HCT116 (cell line): ENCODE measurements around the gene SORBS1. TPM values are rescaled to one million over a fixed set of nuclear protein-coding genes. Genes with fewer than 3 reads are reported as not detected.

Source experiments
- ATAC-seq: fragments of 200-7000 bp; cut with Tn5 transposase; 2 replicates; pipeline ENCODE4 v1.9.1; 2020; ENCODE audit warnings: mild to moderate bottlenecking, moderate library complexity
- BruUV-seq: library from RNA; stranded (reverse); fragments of 400-500 nt; replicated peaks from 2 replicates; lab custom pipeline; 2021; lab: Mats Ljungman, UMichigan
- CTCF ChIA-PET: fragments of 300-600 bp; sonication (Branson Sonifier 250); formaldehyde crosslinking; loops from one replicate; lab custom pipeline; 2021; ENCODE audit warnings: antibody characterized with exemption; lab: Charles Lee
- POLR2A ChIA-PET: fragments of 300-600, 350-600 bp; sonication (Branson Sonifier 250); formaldehyde crosslinking; loops from one replicate; lab custom pipeline; 2021; ENCODE audit warnings: antibody characterized with exemption; lab: Charles Lee
- RAD21 ChIA-PET, 2 experiments: fragments of 300-600 bp; sonication (Branson Sonifier 250); formaldehyde crosslinking; loops; one replicate each; lab custom pipeline; 2023; ENCODE audit warnings: low total read pairs in 2 of 2; ENCODE audit not compliant: uncharacterized antibody in 2 of 2, unreplicated experiment in 2 of 2, low non-redundant PET in 1 of 2; lab: Charles Lee
- DNase-seq: peaks from one replicate; pipeline ENCODE4 v3.0.0-alpha.2; 2010; ENCODE audit warnings: low read depth, low spot score
- H2AFZ ChIP-seq: fragments of 200-600 bp; shearing (Covaris generic), sonication (generic); 2 replicates; pipeline ENCODE4 v1.6.1; 2017; ENCODE audit warnings: low read depth, mixed run types, mixed read lengths, antibody characterized with exemption, low read length; ENCODE audit not compliant: poor library complexity, severe bottlenecking
- H3K27ac ChIP-seq: 2 replicates; pipeline ENCODE4 v1.5.1; 2012; ENCODE audit warnings: low read depth, low read length
- H3K27me3 ChIP-seq: fragments of 200-600 bp; sonication (generic); 2 replicates; pipeline ENCODE4 v1.6.1; 2016; ENCODE audit warnings: mixed run types, low read length, mixed read lengths; ENCODE audit not compliant: insufficient read depth
- H3K36me3 ChIP-seq, 2 experiments: fragments of 200-500 bp in 1 of 2; fragments of 200-600 bp in 1 of 2; sonication (Bioruptor generic) in 1 of 2; sonication (generic) in 1 of 2; 2 replicates each; pipeline versions ENCODE4 v1.5.1 to v1.6.1; 2014 to 2016; ENCODE audit warnings: low read length in 2 of 2, inconsistent platforms in 1 of 2, mixed read lengths in 1 of 2, mixed run types in 1 of 2; ENCODE audit not compliant: insufficient read depth in 2 of 2, control insufficient read depth in 1 of 2
- H3K4me1 ChIP-seq, 2 experiments: fragments of 200-600 bp in 1 of 2; sonication (generic) in 1 of 2; 2 replicates each; pipeline versions ENCODE4 v1.5.1 to v1.6.1; 2012 to 2017; ENCODE audit warnings: low read length in 2 of 2, inconsistent platforms in 1 of 2, mild to moderate bottlenecking in 1 of 2, mixed read lengths in 1 of 2, mixed run types in 1 of 2, moderate library complexity in 1 of 2; ENCODE audit not compliant: insufficient read depth in 2 of 2, control insufficient read depth in 1 of 2
- H3K4me2 ChIP-seq: fragments of 200-600 bp; sonication (generic); 2 replicates; pipeline ENCODE4 v1.6.1; 2017; ENCODE audit warnings: mixed run types, low read length, mixed read lengths
- H3K4me3 ChIP-seq, 2 experiments: fragments of 200-600 bp in 1 of 2; sonication (generic) in 1 of 2; replicated peaks in 1 of 2; 2 replicates each; pipeline ENCODE4 v1.5.1; 2011 to 2016; ENCODE audit warnings: low read length in 2 of 2, control low read depth in 1 of 2, low read depth in 1 of 2, mild to moderate bottlenecking in 1 of 2, mixed read lengths in 1 of 2, mixed run types in 1 of 2
- H3K79me2 ChIP-seq: fragments of 200-600 bp; sonication (generic); 2 replicates; pipeline ENCODE4 v1.6.1; 2017; ENCODE audit warnings: mild to moderate bottlenecking, mixed run types, low read length, moderate library complexity, mixed read lengths; ENCODE audit not compliant: insufficient read depth
- H3K9ac ChIP-seq: fragments of 200-600 bp; sonication (generic); 2 replicates; pipeline ENCODE4 v1.6.1; 2016; ENCODE audit warnings: low read length, mixed read lengths
- H3K9me2 ChIP-seq: fragments of 200-600 bp; sonication (generic), shearing (Covaris generic); 2 replicates; pipeline ENCODE4 v1.6.1; 2017; ENCODE audit warnings: mixed run types, mild to moderate bottlenecking, moderate library complexity; ENCODE audit not compliant: insufficient read depth
- H3K9me3 ChIP-seq, 2 experiments: fragments of 200-500 bp in 1 of 2; fragments of 200-600 bp in 1 of 2; sonication (Bioruptor generic) in 1 of 2; sonication (generic) in 1 of 2; 2 replicates each; pipeline ENCODE4 v1.6.1; 2014 to 2017; ENCODE audit warnings: low read length in 2 of 2, mixed read lengths in 2 of 2, inconsistent platforms in 1 of 2, low read depth in 1 of 2, mild to moderate bottlenecking in 1 of 2, mixed run types in 1 of 2, moderate library complexity in 1 of 2; ENCODE audit not compliant: control insufficient read depth in 1 of 2, insufficient read depth in 1 of 2
- H4K20me1 ChIP-seq: fragments of 200-600 bp; sonication (generic), shearing (Covaris generic); 2 replicates; pipeline ENCODE4 v1.6.1; 2017; ENCODE audit warnings: mixed run types, mild to moderate bottlenecking, moderate library complexity; ENCODE audit not compliant: insufficient read depth
- ATF3 ChIP-seq: IDR thresholded peaks from 2 replicates; pipeline ENCODE4 v1.6.1; 2012
- CBX3 ChIP-seq: IDR thresholded peaks from 2 replicates; pipeline ENCODE4 v1.6.1; 2012; ENCODE audit warnings: low read depth
- CEBPB ChIP-seq: IDR thresholded peaks from 2 replicates; pipeline ENCODE4 v1.6.1; 2012; ENCODE audit warnings: low read depth
- EGR1 ChIP-seq: IDR thresholded peaks from 2 replicates; pipeline ENCODE4 v1.6.1; 2012; ENCODE audit warnings: low read depth
- ELF1 ChIP-seq: IDR thresholded peaks from 2 replicates; pipeline ENCODE4 v1.6.1; 2012; ENCODE audit warnings: low read depth, borderline replicate concordance
- EZH2 ChIP-seq: fragments of 200-600 bp; sonication (generic); IDR thresholded peaks from 2 replicates; pipeline ENCODE4 v1.6.1; 2017; ENCODE audit warnings: antibody characterized with exemption, mixed run types
- EZH2phosphoT487 ChIP-seq: fragments of 200-600 bp; IDR thresholded peaks from 2 replicates; pipeline ENCODE4 v1.6.1; 2018; ENCODE audit warnings: antibody characterized with exemption, borderline replicate concordance
- FOSL1 ChIP-seq: IDR thresholded peaks from 2 replicates; pipeline ENCODE4 v1.6.1; 2012; ENCODE audit warnings: low read depth
- JUND ChIP-seq: IDR thresholded peaks from 2 replicates; pipeline ENCODE4 v1.6.1; 2012
- MAX ChIP-seq: IDR thresholded peaks from 2 replicates; pipeline ENCODE4 v1.6.1; 2012
- RAD21 ChIP-seq: IDR thresholded peaks from 2 replicates; pipeline ENCODE4 v1.6.1; 2012; ENCODE audit warnings: low read depth, mild to moderate bottlenecking
- SIN3A ChIP-seq: IDR thresholded peaks from 2 replicates; pipeline ENCODE4 v1.6.1; 2012; ENCODE audit warnings: low read depth
- SP1 ChIP-seq: IDR thresholded peaks from 2 replicates; pipeline ENCODE4 v1.6.1; 2012; ENCODE audit warnings: low read depth
- TCF7L2 ChIP-seq: IDR thresholded peaks from 2 replicates; pipeline ENCODE4 v1.7.0; 2011; ENCODE audit warnings: borderline replicate concordance, inconsistent platforms; ENCODE audit not compliant: insufficient read depth, insufficient read length; ENCODE audit errors: extremely low read depth
- ZBTB33 ChIP-seq: IDR thresholded peaks from 2 replicates; pipeline ENCODE4 v1.6.1; 2011; ENCODE audit warnings: mild to moderate bottlenecking, low read length, moderate library complexity; ENCODE audit not compliant: insufficient replicate concordance; ENCODE audit errors: extremely low read depth
- ZFX ChIP-seq: fragments of 450-650 bp; IDR thresholded peaks from 2 replicates; pipeline ENCODE4 v1.6.1; 2017
- ZNF274 ChIP-seq: fragments of 200-500 bp; sonication (Bioruptor generic); IDR thresholded peaks from 2 replicates; pipeline ENCODE4 v1.6.1; 2014; ENCODE audit warnings: mild to moderate bottlenecking, low read depth, low read length, inconsistent platforms
- intact Hi-C: fragments of 100-400 bp; cut with micrococcal nuclease; formaldehyde crosslinking; loops from 2 replicates; pipeline ENCODE4 v1.10.0; 2022
- total RNA-seq: library from RNA; stranded (reverse); gene quantifications from one replicate; pipeline ENCODE4 v1.2.1, GENCODE V29; 2021; ENCODE audit not compliant: unreplicated experiment
- TF ChIP-seq, protein P1 (sequence below): IDR thresholded peaks from 2 replicates; pipeline ENCODE4 v1.6.1; 2012; ENCODE audit warnings: low read depth
- TF ChIP-seq, protein P2 (sequence below), 3 experiments: fragments of 200-600 bp in 1 of 3; sonication (generic) in 1 of 3; IDR thresholded peaks in 2 of 3; conservative IDR thresholded peaks in 1 of 3; 2 replicates each; pipeline ENCODE4 v1.5.1; 2012 to 2017; ENCODE audit warnings: low read depth in 2 of 3, low read length in 2 of 3, antibody characterized with exemption in 1 of 3, borderline replicate concordance in 1 of 3, control low read depth in 1 of 3, mild to moderate bottlenecking in 1 of 3, mixed read lengths in 1 of 3, mixed run types in 1 of 3, moderate library complexity in 1 of 3; ENCODE audit not compliant: insufficient read depth in 1 of 3

The SORBS1 gene
- total RNA-seq, 1 experiment from 2014 or later = 3.4 TPM

DNA sequence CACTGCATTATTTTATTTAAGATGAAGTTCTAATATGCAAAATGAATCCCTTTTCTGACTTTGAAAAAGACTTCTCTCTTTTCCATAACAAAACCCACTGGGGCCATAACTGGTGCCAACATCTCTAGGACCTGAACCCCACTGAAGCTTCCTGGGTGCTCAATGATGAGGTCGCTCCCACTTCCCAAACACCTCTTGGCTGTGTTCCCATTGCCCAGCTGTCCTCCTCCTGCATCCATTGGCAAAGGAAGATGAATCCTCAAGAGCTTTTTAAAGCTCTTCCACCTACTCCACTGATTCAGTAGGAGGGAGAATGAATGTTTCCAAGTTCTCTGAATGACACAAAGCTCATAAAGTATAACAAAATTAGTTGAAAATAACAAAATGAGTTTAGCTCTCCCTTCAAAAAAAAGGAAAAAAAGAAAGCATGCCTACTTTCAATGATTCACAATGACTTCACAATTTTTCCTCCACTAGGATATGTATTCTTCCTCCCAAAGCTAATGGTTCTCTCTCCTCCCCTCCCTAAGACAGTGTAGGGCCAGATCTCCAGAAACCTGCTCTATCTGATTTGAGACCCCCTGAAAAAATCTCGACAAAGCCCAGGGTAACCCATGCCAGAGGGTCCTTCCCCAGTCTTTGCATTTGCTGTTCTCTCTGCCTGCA is 64.8 kb downstream of the SORBS1 start:
- no peaks in the 10 kb centered on the region for H3K79me2 ChIP-seq
- H3K4me2 ChIP-seq = no peak overlapping the region
- intact Hi-C loops = no loop called here
- no peak overlapping the region for H3K27ac ChIP-seq
- ATAC-seq (no peak), DNase-seq (no peak)
- no TSS peak for BruUV-seq
- no peaks in the 10 kb centered on the region for H3K4me1 ChIP-seq
- no peaks in the 10 kb centered on the region for H4K20me1 ChIP-seq
- ChIA-PET POLR2A (no interaction called here), RAD21 (no interaction called here), CTCF (interaction anchor here (0.6 kb wide), 1 partner anchor 12 kb away, joined by 3 read pairs; no protein-coding TSS in a partner anchor)
- no peak overlapping the region for H3K4me3 ChIP-seq
- H3K36me3 ChIP-seq = no peaks in the 10 kb centered on the region
- no peaks in the 10 kb centered on the region for H3K9me2 ChIP-seq
- H3K9me3 ChIP-seq = no peaks in the 10 kb centered on the region
- no peak overlapping the region for H2AFZ ChIP-seq
- H3K27me3 ChIP-seq = no peaks in the 10 kb centered on the region
- no peak for TF ChIP-seq ELF1
- no peak for TF ChIP-seq ATF3
- TF ChIP-seq ZFX = no peak
- TF ChIP-seq MAX = no peak
- TF ChIP-seq RAD21 = no peak
- no peak for TF ChIP-seq EZH2
- no peak for TF ChIP-seq FOSL1
- TF ChIP-seq, protein P1, sequence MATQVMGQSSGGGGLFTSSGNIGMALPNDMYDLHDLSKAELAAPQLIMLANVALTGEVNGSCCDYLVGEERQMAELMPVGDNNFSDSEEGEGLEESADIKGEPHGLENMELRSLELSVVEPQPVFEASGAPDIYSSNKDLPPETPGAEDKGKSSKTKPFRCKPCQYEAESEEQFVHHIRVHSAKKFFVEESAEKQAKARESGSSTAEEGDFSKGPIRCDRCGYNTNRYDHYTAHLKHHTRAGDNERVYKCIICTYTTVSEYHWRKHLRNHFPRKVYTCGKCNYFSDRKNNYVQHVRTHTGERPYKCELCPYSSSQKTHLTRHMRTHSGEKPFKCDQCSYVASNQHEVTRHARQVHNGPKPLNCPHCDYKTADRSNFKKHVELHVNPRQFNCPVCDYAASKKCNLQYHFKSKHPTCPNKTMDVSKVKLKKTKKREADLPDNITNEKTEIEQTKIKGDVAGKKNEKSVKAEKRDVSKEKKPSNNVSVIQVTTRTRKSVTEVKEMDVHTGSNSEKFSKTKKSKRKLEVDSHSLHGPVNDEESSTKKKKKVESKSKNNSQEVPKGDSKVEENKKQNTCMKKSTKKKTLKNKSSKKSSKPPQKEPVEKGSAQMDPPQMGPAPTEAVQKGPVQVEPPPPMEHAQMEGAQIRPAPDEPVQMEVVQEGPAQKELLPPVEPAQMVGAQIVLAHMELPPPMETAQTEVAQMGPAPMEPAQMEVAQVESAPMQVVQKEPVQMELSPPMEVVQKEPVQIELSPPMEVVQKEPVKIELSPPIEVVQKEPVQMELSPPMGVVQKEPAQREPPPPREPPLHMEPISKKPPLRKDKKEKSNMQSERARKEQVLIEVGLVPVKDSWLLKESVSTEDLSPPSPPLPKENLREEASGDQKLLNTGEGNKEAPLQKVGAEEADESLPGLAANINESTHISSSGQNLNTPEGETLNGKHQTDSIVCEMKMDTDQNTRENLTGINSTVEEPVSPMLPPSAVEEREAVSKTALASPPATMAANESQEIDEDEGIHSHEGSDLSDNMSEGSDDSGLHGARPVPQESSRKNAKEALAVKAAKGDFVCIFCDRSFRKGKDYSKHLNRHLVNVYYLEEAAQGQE = no peak
- TF ChIP-seq CBX3 = no peak
- no peak for TF ChIP-seq EZH2phosphoT487
- no peak for TF ChIP-seq ZNF274
- no peak for TF ChIP-seq ZBTB33
- no peak for TF ChIP-seq SP1
- no peak for TF ChIP-seq SIN3A
- no peak for TF ChIP-seq JUND
- no peak for TF ChIP-seq CEBPB
- no peak for TF ChIP-seq TCF7L2
- TF ChIP-seq, protein P2, sequence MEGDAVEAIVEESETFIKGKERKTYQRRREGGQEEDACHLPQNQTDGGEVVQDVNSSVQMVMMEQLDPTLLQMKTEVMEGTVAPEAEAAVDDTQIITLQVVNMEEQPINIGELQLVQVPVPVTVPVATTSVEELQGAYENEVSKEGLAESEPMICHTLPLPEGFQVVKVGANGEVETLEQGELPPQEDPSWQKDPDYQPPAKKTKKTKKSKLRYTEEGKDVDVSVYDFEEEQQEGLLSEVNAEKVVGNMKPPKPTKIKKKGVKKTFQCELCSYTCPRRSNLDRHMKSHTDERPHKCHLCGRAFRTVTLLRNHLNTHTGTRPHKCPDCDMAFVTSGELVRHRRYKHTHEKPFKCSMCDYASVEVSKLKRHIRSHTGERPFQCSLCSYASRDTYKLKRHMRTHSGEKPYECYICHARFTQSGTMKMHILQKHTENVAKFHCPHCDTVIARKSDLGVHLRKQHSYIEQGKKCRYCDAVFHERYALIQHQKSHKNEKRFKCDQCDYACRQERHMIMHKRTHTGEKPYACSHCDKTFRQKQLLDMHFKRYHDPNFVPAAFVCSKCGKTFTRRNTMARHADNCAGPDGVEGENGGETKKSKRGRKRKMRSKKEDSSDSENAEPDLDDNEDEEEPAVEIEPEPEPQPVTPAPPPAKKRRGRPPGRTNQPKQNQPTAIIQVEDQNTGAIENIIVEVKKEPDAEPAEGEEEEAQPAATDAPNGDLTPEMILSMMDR (IDR thresholded peaks at IDR 0.05 in 2 of 3, conservative IDR thresholded peaks at IDR 0.05 in 1 of 3; ENCODE audit: borderline replicate concordance in 1 of 3, insufficient read depth in 1 of 3, low read depth in 2 of 3, low read length in 2 of 3) = no peak
- TF ChIP-seq EGR1 = no peak
- no peak overlapping the region for H3K9ac ChIP-seq
